COLO829 (cell line): ENCODE results near the gene PRL.

Experiments used
- DNase-seq: peaks from one replicate; pipeline ENCODE4 v3.0.0; 2012; ENCODE audit warnings: low spot score

PRL gene

DNA sequence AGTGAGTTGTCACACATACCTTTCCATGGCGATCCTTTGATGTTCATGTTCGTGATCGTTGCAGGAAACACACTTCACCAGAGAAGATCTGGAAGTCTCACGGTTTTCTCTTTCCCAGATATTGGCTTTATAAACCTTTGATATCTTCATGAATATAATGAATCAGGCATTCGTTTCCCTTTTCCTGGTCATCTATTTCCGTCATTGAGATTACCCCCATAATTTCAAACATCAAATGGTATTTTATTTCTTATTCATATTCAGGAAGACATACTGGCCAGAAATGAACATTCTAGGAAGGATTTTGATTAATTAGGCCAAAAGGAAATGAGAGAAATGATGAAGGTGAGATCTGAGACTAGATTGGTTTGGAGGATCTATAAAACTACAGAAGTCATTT, at the start of gene PRL:
Gene PRL (minus strand): TSS at position 101 of the 400 bp plus-strand sequence. CDS start 54 bp downstream, at position 47.
- no peak for DNase-seq

DNA sequence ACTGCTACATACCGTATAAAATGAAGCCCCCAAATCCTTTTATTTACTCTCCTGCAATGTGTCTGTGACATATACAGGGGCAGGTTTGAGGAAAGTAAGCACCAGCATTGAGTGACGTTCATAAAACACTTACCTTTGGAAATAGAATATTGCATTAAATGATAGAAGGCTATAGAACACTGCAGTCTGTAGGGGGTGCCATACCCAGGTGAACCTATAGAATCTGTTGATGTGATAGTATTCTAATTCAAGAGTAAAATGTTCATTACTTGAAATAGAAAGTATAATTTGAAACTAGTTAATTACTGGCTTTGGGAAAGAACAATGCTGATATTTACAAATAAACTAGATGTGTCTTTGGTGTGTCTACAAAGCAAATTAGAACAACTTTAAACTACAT, 47.0 kb upstream of the PRL start:
- no peak for DNase-seq

DNA sequence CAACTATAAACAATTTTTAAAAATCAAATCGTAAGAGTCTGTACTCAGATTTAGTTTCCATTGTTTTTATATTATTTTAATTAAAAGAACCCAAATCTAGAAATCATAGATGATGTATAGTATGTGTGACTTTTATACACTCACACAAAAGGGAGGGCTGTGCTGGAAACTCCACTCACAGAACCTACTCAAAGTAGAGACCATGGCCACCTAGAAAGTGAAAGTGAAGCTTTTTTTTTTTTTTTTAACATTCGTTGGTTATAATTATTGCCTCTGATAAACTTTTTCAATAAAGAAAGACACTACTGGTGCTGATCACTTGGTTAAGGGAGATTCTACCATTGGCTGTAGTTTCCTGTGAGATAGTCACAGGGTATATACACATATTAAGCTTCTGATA, 37.9 kb upstream of the PRL start:
- DNase-seq = no peak

- DNase-seq = no peak
Observed at GRCh38 chr6:22333802-22334201, 37.0 kb upstream of the PRL start.

- DNase-seq = no peak
Observed at GRCh38 chr6:22332711-22333110, 35.9 kb upstream of the PRL start.

DNA sequence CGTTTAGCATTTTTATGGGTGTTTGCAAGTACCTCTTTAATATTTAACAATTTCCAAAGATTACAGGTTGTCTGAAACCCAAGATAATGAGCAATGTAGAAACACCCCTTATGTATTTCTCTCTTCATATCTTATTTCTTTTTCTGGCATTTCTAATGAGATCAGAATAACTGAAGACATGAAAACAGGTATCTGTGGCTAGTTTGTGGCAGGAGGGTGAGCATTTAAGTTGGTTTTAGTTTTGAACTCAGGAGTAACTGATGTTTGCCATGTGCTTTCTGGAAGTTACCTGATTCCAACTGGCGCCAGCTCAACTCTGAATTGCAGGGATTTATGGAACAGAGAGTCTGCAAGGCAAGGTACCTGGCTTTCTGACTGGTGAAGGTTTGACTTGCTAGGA, 35.4 kb upstream of the PRL start:
- DNase-seq = no peak

GRCh38 chr6:22330941-22331340, 34.1 kb upstream of the PRL start:
- no peak for DNase-seq

DNA sequence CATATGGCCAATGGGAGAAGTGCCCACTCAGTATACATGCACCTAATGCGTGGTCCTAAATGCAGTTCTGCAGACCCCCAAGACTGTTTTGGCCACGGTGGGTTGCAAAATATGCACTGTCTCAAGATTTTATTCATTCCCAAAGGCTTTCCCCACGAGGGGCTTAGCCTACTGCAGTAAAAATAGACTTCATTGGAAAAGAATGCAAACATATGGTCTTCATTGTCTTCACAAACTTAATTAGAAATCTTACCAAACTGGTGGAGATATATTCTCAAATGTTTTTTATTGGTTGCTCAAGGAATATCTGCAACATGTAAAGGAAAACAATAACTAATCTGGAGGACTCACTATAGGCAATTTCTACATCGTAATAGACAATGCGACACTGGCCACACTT, 31.6 kb upstream of the PRL start:
- DNase-seq = no peak

DNA sequence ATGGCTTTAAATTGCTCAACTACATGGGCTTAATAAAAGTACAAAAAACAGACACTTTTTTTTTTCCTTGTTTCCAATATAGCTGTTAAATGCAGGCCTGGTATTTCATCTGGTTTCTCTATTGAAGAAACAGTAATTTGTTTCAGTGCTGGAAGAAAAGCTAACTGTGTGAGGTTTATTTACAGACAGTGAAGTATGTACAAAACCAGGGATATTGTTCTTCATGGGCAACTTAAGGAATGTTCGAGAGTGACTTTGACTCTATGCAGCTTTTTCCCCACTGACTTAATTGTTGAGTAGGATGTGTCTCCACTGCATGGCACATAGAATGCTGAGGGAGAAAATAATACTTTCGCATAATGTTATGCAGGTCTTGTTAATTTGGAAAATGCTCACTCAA, 31.0 kb upstream of the PRL start:
- DNase-seq = no peak

GRCh38 chr6:22326500-22326899, 29.7 kb upstream of the PRL start:
- no peak for DNase-seq

DNA sequence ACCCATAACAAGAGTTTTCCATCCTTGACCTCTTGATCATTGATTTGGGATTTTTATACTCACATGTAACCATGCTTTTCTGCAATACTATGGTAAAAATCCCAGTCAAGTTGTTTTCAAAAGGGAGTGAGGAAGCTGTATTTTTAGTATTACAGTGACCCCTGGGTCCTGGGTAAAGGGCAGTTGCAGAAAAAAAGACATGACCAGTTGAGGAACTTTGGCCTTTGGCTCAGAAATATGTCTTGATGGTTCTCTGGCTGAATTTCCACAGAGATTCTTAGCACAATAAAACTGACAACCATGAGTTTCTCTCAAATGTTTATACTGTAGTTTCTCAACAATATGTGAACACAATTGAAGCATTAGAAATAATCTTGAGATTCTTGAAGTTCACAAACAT, 28.6 kb upstream of the PRL start:
- no peak for DNase-seq

DNA sequence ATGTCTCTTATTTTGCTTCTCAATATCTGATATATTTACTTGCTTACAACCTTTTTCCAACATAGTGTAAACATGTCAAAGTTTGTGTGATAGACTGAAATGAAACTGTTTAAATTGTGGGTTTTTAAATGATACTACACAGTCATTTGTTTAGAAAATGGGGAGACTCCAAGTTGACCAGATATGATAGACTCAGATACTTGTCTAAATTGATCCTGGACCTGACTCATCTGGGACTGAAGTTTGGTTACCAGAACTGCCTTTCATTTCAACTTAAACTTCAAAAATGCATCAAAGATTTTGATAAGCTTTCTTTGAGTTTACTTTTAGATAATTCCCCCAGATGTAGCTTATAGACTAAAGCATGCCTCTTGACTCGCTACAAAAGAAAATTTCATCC, 27.0 kb upstream of the PRL start:
- no peak for DNase-seq

DNA sequence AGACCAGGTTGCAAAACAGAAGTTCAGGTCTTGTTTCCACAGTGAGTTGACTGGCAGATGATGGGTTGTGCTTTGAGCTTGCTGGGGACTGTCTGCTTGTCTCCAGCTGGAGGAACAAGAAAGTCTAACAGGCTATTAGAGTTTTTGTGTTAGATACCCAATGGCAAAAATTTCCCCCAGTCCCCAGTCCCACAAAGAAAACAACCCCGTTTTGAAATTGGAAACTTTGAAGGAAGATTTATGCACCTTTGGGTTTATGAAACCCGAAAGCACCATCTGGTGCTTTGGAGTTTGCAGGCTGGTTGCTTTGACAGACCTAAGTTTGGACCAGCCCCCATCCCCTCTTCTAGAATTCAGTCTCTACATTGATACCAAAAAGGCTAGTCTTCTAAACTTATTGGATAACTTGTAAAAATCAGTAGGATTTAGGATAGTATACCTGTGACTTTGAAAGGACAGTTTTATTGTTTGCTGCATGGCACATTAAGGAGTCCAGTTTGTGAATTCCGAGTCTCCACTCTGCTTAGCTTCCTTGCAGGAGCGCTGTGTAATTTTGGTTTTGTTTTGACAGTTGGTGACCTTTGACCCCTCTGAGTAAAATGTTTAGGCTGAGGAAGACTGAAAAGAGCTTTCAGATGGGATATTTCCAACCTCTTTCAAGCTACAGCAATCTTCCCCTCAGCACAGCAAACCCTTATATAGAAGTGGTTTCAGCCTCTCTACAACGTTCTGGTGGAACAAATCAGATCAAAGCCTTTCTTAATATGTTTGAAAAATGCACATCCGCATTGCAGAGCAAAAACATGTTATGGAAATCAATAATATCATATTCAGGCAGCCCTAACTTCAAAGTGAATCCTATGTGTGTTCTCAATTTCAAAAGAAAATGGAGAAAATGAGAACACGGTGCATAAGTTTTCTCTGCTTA, 25.5 kb upstream of the PRL start:
- no peak for DNase-seq

GRCh38 chr6:22320750-22321149, 23.9 kb upstream of the PRL start:
- peak; percentile 36 for DNase-seq

DNA sequence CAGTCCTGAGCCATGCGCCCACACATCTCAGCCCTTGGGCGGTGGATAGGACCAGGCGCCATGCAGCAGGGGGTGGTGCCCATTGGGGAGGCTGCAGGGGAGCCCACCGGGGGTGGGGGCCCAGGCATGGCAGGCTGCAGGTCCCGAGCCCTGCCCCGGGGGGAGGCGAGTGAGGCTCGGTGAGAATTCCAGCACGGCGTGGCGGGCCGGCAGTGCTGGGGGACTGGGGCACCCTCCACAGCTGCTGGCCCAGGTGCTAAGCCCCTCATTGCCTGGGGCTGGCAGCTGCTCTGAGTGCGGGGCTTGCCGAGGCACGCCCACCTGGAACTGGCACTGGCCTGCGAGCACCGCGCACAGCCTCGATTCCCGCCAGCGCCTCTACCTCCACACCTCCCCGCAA, 21.6 kb upstream of the PRL start:
- DNase-seq = no peak

- DNase-seq = no peak
Observed at GRCh38 chr6:22313796-22314195, 17.0 kb upstream of the PRL start.

DNA sequence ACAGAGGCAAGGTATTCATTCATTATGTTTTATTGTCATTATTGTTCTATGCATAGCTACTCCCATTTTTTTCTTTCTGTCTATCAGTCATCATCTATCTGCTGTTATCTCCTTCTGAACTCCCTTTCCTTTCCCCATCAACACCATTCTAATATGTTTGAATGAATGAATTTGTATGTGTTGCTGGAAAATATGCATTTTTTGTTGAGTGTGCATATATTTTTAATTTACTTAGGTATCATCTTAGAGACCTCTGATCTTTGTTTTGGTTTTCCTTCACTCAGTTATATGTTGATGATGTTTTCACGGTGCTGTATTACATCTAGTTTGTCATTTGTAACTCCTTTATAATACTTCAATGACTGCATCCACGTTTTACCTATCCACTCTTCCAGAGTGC, 12.1 kb upstream of the PRL start:
- DNase-seq = no peak

DNA sequence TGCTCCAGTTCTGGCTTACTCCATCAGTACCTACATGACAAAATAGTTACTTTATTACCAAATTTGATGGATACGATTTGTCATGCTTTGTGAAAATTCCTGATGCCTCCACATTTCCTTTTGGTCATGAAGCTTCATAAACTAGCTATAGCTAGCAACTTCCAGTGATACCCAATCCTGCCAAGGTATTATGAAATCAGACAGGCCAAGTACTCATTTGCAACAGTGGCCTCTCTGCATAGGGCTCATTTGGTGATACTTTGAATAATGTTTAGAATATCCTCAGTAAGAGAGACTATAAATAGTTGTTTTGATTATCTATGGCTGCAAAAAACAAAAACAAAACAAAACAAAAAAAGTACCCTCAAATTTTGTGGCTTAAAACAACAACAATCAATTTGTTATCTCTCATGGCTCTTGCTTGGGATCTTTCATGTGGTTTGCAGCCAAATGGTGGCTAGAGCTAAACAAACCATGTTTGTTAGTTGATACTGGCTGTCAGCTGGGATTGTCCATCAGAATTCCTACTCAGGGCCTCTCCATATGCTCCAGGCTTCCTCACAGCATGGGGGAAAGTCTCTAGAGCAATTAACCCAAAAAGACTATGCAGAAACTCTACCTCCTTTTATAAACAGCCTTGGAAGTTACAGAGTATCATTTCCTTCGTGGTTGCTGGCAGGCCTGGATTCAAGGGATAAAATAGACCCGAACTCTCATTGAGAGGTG, 10.1 kb upstream of the PRL start:
- DNase-seq = no peak

- DNase-seq = no peak
Observed at GRCh38 chr6:22302838-22303237, 6.0 kb upstream of the PRL start.

DNA sequence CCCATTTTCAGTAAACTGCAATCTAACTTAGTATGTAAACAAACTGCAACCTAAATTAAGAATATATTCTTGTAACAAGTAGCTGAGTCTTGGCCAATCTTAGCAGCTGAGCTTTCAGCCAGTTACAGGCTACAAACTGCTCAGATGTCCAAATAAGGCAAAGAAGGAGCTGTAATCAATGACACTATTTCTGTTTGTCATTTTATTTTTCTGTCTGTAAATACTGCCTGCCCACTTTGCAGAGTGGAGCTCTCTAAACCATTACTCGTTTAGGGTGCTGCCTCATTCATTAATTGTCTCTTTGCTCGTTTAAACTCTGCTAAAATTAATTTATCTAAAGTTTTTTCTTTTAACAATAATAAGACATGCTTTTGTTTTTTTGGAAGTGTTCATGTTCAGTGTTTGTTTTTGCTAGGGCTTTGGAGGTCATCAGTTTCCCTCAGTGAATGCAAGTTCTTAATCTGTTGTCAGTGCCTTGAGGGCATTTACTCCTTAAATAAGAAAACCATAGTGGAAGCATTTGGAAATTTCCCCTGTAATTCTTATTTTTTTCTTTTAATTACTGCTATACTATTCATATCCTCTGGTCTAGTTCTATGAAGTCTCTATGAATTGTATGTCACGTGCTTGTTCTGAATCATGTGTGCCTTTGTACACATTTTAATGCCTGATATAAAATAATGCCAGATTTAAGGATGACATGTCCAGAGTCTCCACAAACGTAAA, 3.6 kb upstream of the PRL start:
- DNase-seq = peak; percentile 47

DNA sequence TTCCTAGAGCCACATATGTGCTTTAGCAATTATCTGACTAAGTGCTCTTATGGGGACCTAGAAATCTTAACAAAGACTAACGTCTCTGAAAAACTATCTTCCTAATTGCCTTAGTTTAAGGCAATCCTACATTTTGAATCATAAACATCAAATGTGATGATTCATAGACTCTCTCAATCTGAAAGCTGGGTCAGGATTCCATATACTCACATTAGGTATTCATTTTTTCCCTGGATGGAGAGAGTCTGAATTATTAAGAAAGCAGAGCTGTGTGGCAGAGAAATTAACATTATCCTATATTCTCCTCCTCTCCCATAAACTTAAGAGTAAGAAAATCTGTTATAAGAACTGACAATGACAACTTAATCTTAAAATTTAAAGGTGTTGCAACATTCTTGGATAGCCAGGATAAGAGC, 1.6 kb upstream of the PRL start:
- DNase-seq = no peak

DNA sequence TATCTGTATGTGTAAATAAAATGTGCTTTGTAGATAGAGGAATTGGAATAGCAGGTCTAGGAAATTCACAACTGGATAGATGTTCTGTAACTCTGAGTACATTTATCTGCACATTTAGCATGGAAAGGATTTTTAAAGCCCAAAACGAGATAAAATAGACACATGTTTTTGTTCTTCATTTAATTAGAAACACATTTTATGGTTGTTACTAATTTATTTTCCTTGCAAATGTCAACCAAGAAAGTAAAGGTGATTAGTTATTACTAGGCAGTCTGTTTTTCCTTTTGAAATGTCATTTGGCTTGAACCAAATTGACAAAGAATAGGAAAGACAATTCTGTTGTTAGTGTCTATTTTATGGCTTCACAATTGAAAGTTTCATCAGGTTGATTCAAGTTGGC, 769 bp downstream of the PRL start:
- DNase-seq = no peak

DNA sequence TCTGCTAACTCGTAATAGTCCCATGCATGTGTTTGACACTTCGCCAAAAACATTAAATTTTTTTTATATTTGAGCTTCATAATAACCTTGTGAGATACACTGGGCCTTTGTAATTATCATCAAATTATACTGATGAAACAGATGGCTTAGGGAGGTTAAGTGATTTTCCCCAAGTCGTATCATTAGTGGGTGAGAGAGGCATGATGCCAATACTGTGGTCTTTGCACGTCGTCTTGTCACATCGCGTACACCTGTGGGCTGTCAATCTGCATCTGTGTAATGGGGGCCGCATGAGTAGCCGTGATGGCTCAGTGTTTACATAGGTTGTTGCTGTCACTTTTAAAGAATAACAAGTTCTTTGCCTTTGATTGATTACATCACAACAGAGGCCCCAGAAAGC, 1.7 kb downstream of the PRL start:
- no peak for DNase-seq
